A204.1 (cell line): Measurements from ENCODE around the gene NDUFB2.
"Not testable (repeated sequence)": the region's sequence is repeated elsewhere in the genome, so short reads cannot be mapped to it uniquely, and the experiment has no call there.

ENCODE experiments used
- FAIRE-seq: peaks from 2 replicates; lab custom pipeline; 2012; peaks lifted over from hg19 to GRCh38; lab: Jason Lieb, UNC

Gene NDUFB2

GRCh38 chr7:140693849-140694248 is 2.7 kb upstream of the NDUFB2 start:
- FAIRE-seq = not testable (repeated sequence)

GRCh38 chr7:140694592-140694991 is 1.9 kb upstream of the NDUFB2 start:
- FAIRE-seq = no peak

- FAIRE-seq = no peak
Measured at GRCh38 chr7:140695381-140695780, 1.1 kb upstream of the NDUFB2 start.

GRCh38 chr7:140696024-140696679 is 356 bp upstream of the NDUFB2 start:
- FAIRE-seq = no peak

- no peak for FAIRE-seq
Measured at GRCh38 chr7:140697447-140698143, 1.1 kb downstream of the NDUFB2 start.

GRCh38 chr7:140698477-140698876 is 2.0 kb downstream of the NDUFB2 start:
- FAIRE-seq = no peak

GRCh38 chr7:140702774-140703173 is 6.3 kb downstream of the NDUFB2 start:
- FAIRE-seq = no peak

GRCh38 chr7:140704205-140704604 is 7.7 kb downstream of the NDUFB2 start:
- FAIRE-seq = no peak

GRCh38 chr7:140707132-140707531 is 10.6 kb downstream of the NDUFB2 start:
- FAIRE-seq = no peak

- FAIRE-seq = not testable (repeated sequence)
Measured at GRCh38 chr7:140708764-140709163, 12.3 kb downstream of the NDUFB2 start.

- FAIRE-seq = not testable (repeated sequence)
Measured at GRCh38 chr7:140712392-140712791, 15.9 kb downstream of the NDUFB2 start.

- no peak for FAIRE-seq
Measured at GRCh38 chr7:140714331-140715040, 18.0 kb downstream of the NDUFB2 start.

GRCh38 chr7:140719721-140720120 is 23.2 kb downstream of the NDUFB2 start:
- no peak for FAIRE-seq

- FAIRE-seq = no peak
Measured at GRCh38 chr7:140722254-140722653, 25.7 kb downstream of the NDUFB2 start.

GRCh38 chr7:140723006-140723405 is 26.5 kb downstream of the NDUFB2 start:
- no peak for FAIRE-seq

- FAIRE-seq = no peak
Measured at GRCh38 chr7:140723574-140723973, 27.1 kb downstream of the NDUFB2 start.

- FAIRE-seq = no peak
Measured at GRCh38 chr7:140724706-140725105, 28.2 kb downstream of the NDUFB2 start.

GRCh38 chr7:140726281-140726680 is 29.8 kb downstream of the NDUFB2 start:
- peak; percentile 96 for FAIRE-seq

GRCh38 chr7:140732416-140732815 is 35.9 kb downstream of the NDUFB2 start:
- FAIRE-seq = no peak

- FAIRE-seq = peak; percentile 55
Measured at GRCh38 chr7:140734096-140734495, 37.6 kb downstream of the NDUFB2 start.

GRCh38 chr7:140734729-140735128 is 38.2 kb downstream of the NDUFB2 start:
- peak; percentile 71 for FAIRE-seq

GRCh38 chr7:140738280-140738679 is 41.8 kb downstream of the NDUFB2 start:
- FAIRE-seq = no peak

- FAIRE-seq = not testable (repeated sequence)
Measured at GRCh38 chr7:140743255-140743654, 46.7 kb downstream of the NDUFB2 start.
